Ramos (cell line): ENCODE data around the gene ENOX1.

Source experiments
- in situ Hi-C: fragments of 300-500 bp; cut with MboI; formaldehyde crosslinking; loops from one replicate; pipeline ENCODE4 v1.14.3; 2022; ENCODE audit warnings: low sequenced_read_pairs; ENCODE audit not compliant: unreplicated experiment

ENOX1 gene

GRCh38 chr13:43278127-43278526 lies 508.6 kb downstream of the ENOX1 start:
- in situ Hi-C loops: no loop called here

- in situ Hi-C loops: no loop called here
These were observed 509.6 kb downstream of the ENOX1 start for GRCh38 chr13:43277142-43277541.

DNA sequence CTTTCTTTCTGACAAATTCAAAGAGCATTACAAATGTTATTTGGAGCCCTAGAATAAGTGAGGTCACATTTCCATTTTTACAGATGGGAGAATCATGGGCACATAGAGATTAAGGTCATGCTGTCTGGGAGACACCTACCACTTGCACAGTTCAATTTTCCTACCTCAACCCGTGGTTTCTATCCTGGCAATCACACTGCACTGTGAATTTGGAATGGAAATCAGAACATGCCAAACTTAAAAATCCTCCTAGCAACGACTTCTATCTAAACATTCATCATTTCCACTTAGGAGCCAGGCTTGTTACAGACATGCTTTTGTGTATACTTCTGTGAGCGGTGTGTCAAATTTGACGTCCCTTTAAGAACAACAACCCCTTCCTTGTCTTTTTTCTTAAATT lies 511.9 kb downstream of the ENOX1 start:
- in situ Hi-C loops: no loop called here

- in situ Hi-C loops: no loop called here
These were observed 513.4 kb downstream of the ENOX1 start for GRCh38 chr13:43273362-43273761.

DNA sequence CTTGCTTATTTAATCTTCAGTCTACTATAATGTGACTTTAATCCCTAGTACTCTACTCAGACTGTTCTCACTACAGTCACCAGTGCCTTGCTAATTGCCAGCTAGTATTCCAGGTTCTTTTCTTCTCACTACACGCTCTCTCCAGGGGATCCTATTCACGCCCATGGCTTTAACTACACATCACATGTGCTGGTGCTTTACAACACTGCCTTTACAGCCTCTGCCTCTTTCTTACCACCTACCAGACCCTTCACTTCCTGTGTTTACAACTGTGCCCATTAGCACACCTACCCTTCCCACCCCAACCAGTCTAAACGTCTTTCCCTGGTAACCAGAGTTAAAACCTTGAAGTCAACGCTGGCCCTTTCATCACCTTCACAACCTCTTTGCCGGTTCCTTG lies 513.9 kb downstream of the ENOX1 start:
- in situ Hi-C loops: no loop called here

- in situ Hi-C loops: no loop called here
These were observed 515.6 kb downstream of the ENOX1 start for GRCh38 chr13:43271152-43271551.

DNA sequence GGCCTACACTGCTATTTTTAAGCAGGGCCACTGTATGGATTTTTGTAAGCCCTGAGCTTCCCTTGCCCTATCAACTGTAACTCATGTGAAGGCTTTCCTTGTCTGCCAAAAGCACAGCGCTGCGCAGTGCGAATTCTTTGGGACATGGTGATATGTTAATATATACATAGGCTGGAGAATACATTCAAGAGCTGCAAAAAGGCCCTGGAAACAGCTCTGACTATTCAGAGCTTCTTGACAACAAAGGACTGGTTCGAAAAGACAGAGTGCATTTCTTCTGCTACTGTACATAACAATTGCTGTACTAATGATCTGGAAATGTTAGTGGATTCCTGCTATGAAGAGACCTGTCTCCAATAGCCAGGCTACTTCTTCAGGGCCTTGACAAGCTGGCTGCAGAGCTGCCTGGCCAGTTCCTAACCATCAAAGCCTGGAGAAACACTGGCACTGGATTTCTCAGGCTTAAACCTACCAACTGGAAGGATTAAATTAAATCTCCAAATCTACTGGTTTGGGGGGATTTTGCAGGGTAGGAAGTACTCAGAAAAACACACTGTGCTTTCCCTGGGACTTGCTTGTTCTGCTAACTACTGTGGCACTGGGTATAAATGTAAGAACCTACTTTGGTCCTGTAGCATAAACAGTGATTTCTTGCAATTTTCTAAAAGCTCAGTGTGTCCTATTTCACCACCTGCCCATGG lies 516.5 kb downstream of the ENOX1 start:
- in situ Hi-C loops: no loop called here

GRCh38 chr13:43269037-43269481 lies 517.7 kb downstream of the ENOX1 start:
- in situ Hi-C loops: no loop called here

- in situ Hi-C loops: no loop called here
These were observed 518.1 kb downstream of the ENOX1 start for GRCh38 chr13:43268632-43269031.

DNA sequence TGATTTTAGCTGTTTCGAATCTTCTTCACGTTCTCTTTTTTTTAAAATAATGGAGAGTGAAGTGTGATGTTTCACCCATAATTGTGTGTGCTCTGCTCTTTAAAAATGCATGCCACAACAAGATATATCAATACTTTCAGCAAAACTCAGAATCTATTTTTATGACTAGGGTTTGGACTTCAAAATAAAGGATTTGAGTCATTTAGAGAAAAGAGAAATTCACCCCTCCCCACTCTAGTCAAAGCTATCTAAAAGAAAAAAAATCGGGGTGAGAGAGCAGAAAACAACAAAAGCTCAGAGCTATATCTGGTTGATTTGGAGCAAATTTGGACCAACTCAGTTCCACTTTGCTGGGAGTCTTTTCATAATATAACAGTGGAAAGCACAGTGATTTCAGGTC lies 518.9 kb downstream of the ENOX1 start:
- in situ Hi-C loops: no loop called here

GRCh38 chr13:43266936-43267615 lies 519.7 kb downstream of the ENOX1 start:
- in situ Hi-C loops: no loop called here

- in situ Hi-C loops: no loop called here
These were observed 521.7 kb downstream of the ENOX1 start for GRCh38 chr13:43265028-43265427.

DNA sequence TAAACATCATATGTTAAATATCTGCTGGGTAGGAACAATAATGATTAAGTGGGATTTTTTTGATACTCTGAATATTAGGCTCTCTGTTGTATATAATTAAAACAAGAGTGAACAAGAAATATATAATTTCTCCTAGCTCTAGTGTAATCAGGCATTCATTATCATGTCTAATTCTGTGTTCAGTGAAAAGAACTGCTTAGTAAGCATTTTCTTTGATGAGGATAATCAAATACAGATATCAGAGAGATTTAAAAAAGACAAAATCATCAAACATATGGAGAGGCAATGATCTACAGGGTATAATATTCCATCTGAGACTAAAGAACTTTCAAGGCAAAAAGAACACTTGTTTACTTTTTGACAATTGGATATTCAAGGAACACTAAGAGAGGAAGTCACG lies 522.3 kb downstream of the ENOX1 start:
- in situ Hi-C loops: no loop called here

DNA sequence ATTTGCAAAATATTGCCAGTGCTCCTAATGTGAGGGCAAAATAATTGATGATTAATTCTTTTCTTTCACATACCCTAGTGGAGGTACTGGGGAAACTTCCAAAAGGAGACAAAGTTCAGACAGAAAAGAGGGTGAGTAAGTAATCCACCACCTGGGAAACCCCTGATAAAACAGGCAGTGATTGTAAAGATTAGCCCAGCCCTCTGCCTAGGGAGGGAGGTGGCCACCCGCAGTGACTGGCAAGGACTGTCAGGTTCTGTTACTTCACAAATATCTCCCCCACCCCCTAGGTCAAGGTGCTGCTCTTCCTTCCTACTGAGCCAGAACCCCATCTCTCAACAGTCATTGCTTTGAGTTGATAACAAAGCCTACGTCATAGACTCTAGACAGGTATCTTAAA lies 523.7 kb downstream of the ENOX1 start:
- in situ Hi-C loops: no loop called here

DNA sequence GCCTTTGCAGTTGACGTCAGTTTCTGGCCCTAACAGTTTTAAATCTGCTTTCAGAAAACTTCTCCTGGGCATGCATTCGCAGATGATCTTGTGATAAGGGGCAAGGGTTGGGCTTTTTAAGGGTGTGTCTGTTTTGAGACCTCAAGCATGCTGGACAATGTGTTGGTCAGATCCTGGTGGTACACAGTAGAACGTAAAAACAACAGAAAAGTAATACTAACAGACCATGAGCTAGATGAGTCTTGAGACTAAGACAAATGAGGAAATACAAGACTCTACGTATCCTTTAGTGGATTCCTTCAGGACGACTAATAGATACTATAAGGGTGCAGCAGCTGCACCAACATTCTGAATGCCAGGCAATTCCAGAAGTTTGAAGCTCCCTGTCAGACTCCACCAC lies 525.8 kb downstream of the ENOX1 start:
- in situ Hi-C loops: no loop called here

DNA sequence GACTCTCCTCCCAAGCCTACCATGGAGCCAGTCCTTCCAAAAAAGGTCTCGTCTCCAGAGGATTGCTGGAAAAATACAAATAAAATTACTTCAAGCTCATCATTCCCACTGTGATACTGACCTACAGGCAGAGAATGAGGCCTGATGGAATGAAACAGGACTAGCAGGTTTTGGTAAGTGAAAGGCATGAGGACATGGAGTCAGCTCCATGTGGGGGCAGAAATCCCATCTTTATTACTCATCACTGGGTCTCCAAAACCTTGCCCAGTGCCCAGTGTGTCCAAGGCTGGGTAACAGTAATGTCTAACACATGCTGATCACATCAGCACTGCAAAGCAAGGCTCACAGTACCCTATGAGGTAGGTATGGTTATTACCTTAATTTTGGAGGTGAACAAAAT lies 528.0 kb downstream of the ENOX1 start:
- in situ Hi-C loops: no loop called here

DNA sequence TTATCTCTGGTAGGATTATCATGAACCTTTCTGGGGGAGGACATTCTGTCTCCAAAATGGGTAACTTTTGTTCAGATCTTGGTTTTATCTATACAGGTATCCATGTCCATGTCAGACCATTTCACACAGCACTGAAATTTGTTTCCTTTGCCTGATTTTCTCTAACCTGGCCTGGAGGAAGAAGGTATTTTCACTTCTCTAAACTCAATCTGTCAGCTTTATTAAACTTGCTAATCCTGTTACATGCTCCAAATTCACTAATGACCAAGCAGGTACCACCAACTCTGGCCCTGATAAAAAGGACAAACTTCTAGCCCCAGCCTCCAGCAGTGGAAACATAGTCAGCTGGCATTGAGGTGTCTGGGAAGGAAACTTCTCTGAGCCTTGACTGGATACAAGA lies 529.0 kb downstream of the ENOX1 start:
- in situ Hi-C loops: no loop called here

DNA sequence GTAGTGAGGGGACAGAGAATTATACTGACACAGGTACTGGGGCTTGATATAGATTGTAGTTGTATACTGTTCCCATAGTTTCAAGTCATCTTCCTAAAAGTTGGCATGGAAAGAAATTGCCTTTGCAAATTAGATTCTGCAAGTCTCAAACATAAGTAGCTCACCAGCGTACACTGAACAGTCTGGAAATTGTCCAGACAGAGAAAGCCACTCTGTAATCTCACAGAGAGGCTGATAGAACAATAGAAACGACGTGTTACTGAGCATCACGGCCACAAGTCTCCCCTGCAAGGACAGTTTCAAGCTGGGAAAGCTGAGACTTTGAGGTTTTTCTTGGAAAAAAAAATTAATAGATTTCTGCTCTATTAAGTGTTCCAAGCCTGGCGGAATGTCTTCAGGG lies 534.8 kb downstream of the ENOX1 start:
- in situ Hi-C loops: no loop called here

- in situ Hi-C loops: no loop called here
These were observed 540.4 kb downstream of the ENOX1 start for GRCh38 chr13:43246382-43246781.

DNA sequence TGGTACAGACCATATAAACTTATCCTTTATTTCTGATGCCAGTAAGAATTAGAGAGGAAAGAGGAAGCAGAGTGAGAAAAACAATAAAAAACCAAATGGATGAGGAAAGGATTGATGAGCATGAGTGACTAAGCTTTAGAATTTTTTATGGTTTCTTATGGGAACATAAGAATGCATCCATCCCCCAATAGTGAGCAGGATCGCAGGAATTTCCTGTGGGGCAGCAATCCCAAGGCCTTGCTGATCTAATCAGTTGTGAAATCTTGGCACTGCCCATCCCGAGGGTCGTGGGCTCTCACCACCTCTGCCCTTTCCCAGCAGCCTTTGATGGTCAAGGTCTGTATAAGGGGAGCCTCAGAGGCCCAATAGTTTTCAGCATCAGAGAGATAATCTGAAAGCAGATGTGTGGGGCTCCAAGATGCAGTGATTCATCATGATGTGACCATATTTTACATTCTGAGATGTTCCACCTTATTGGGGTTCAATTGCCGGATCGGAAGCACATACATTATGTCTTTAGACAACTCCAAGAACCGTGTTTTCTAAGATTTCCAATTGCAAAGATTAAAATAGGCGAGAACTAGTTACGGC lies 541.3 kb downstream of the ENOX1 start:
- in situ Hi-C loops: no loop called here

DNA sequence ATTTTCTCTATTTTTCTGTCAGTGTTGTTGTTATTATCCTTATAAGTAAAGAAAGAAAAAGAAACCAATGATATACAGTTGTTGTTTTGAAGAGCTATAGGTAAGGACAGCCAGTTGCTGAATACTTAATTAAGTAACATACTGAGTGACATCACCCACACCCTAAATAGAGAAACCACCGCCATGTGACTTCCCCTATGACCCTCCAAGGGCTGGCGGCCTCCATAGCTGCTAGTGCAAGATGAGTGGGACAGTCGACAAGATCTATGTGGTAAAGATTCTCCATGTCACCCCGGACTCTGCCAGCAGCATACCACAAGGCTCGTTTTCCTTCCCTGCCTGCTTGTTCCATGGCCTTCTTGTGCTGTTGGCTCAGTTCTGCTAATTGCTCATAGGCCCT lies 542.3 kb downstream of the ENOX1 start:
- in situ Hi-C loops: no loop called here

GRCh38 chr13:43243711-43244110 lies 543.1 kb downstream of the ENOX1 start:
- in situ Hi-C loops: no loop called here
